HUES48 (cell line): Measurements from ENCODE around the gene POLR2J.

Experiments
- H3K27ac ChIP-seq: one replicate; pipeline ENCODE4 v1.7.0; 2013; ENCODE audit warnings: low read depth, low read length, inconsistent platforms
- H3K27me3 ChIP-seq: 2 replicates; pipeline ENCODE4 v1.6.1; 2013; ENCODE audit warnings: mild to moderate bottlenecking, low read length; ENCODE audit not compliant: control insufficient read depth, insufficient read depth
- H3K36me3 ChIP-seq: 2 replicates; pipeline ENCODE4 v1.6.1; 2013; ENCODE audit warnings: low read length; ENCODE audit not compliant: control insufficient read depth, insufficient read depth
- H3K4me1 ChIP-seq: 2 replicates; pipeline ENCODE4 v1.6.1; 2013; ENCODE audit warnings: mild to moderate bottlenecking, low read length; ENCODE audit not compliant: control insufficient read depth, insufficient read depth
- H3K4me3 ChIP-seq: 2 replicates; pipeline ENCODE4 v1.5.1; 2013; ENCODE audit warnings: mild to moderate bottlenecking, low read depth, low read length
- H3K9ac ChIP-seq: 2 replicates; pipeline ENCODE4 v1.6.1; 2013; ENCODE audit warnings: mild to moderate bottlenecking, low read depth, low read length, moderate library complexity
- H3K9me3 ChIP-seq: 2 replicates; pipeline ENCODE4 v1.6.1; 2013; ENCODE audit warnings: low read length; ENCODE audit not compliant: control insufficient read depth, insufficient read depth

Gene POLR2J

DNA sequence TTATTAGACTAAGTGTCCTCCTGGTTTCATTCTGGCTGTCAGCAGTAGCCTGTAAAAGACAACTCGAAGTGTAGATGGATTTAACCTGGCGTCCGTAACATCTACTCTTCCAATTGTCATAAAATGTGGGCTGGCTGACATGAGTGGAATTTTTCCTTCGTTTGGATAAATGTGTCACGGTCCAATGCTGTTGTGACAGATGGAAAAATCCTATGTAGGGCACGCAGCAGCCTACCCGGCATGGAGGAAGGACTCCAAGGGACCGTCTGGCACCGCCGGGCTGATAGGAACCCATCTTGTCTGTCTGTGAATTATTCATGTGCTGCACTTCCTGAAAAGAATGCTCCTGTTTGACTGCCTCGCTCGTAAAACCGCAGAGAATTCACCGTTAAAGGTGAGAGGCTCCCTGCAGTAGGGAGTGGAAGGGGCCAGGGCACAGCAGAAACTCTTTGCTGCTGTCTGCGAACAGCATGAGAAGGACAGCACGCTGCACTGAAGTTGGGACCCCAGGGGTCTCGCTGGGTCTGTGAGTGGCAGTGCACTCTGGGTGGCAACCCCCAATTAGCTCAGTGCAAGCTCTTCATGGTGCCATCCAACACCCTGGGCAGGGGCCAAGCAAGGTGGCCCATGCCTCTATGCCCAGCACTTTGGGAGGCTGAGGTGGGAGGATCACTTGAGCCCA is 47.0 kb downstream of the POLR2J start:
- H3K4me3 ChIP-seq = 0 out of 2 replicates have a peak overlapping the region, but pooled peaks have one; percentile 14
- H3K36me3 ChIP-seq = peaks cover 13% of the 10 kb centered on the region
- no peaks in the 10 kb centered on the region for H3K9me3 ChIP-seq
- no peak overlapping the region for H3K27ac ChIP-seq
- H3K4me1 ChIP-seq = peaks cover 6% of the 10 kb centered on the region
- H3K27me3 ChIP-seq = no peaks in the 10 kb centered on the region
- no peak overlapping the region for H3K9ac ChIP-seq

- Histone ChIP-seq H3K9ac (no peak overlapping the region), H3K36me3 (peaks cover 29% of the 10 kb centered on the region), H3K27me3 (no peaks in the 10 kb centered on the region), H3K4me1 (peaks cover 6% of the 10 kb centered on the region), H3K27ac (no peak overlapping the region), H3K9me3 (no peaks in the 10 kb centered on the region), H3K4me3 (no peak overlapping the region)
Observed at GRCh38 chr7:102429141-102429899, 49.4 kb downstream of the POLR2J start.

DNA sequence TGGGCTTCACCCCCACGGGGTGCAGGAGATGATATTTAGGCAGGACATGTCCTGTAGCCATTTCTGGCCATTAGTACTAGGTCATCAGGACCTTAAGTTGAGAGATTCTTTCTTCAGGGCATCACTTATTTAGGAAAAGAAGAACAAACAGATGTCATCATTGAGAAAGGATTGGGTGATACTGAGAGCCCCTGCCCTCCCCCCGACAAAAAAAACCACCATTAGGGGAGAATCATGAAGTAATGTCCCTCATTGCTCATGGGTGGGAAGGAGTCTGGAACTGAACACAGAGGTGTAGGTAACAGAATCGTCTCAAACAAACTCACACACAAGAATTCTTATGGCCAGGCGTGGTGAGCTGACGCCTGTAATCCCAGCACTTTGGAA is 51.7 kb downstream of the POLR2J start:
- Histone ChIP-seq H3K36me3 (peaks cover 31% of the 10 kb centered on the region), H3K27ac (no peak overlapping the region), H3K9ac (no peak overlapping the region), H3K4me3 (no peak overlapping the region), H3K27me3 (no peaks in the 10 kb centered on the region), H3K4me1 (peaks cover 9% of the 10 kb centered on the region), H3K9me3 (no peaks in the 10 kb centered on the region)

- no peaks in the 10 kb centered on the region for H3K9me3 ChIP-seq
- H3K27ac ChIP-seq = no peak overlapping the region
- H3K9ac ChIP-seq = no peak overlapping the region
- peaks cover 3% of the 10 kb centered on the region for H3K4me1 ChIP-seq
- peaks cover 36% of the 10 kb centered on the region for H3K36me3 ChIP-seq
- no peaks in the 10 kb centered on the region for H3K27me3 ChIP-seq
- H3K4me3 ChIP-seq = no peak overlapping the region
Observed at GRCh38 chr7:102426268-102427018, 52.3 kb downstream of the POLR2J start.

GRCh38 chr7:102425639-102426267 is 53.0 kb downstream of the POLR2J start:
- H3K4me3 ChIP-seq = no peak overlapping the region
- peaks cover 3% of the 10 kb centered on the region for H3K4me1 ChIP-seq
- H3K9me3 ChIP-seq = no peaks in the 10 kb centered on the region
- H3K36me3 ChIP-seq = peaks cover 41% of the 10 kb centered on the region
- H3K27ac ChIP-seq = no peak overlapping the region
- H3K9ac ChIP-seq = no peak overlapping the region
- H3K27me3 ChIP-seq = no peaks in the 10 kb centered on the region

DNA sequence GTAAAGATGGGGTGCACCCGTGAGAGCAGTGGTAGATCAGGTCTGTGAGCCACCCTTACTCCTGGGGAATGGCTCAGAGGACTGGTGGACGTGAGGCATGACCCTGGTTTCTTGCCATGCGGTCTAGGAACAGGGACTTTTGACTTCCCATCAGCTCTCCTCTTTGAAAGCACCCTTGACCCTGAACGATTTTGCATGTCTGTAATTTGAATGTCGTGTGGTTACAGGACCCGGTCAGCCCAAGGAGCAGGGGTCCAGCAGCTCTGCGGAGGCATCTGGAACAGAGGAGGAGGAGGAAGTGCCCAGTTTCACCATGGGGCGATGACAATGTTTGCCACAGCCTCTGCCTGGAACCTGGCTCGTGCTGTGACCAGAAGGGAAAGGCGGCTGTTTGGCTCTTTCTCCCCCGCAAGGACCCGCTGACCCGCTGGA is 53.9 kb downstream of the POLR2J start:
- H3K9ac ChIP-seq = no peak overlapping the region
- H3K9me3 ChIP-seq = no peaks in the 10 kb centered on the region
- peaks cover 46% of the 10 kb centered on the region for H3K36me3 ChIP-seq
- H3K4me3 ChIP-seq = no peak overlapping the region
- H3K27me3 ChIP-seq = no peaks in the 10 kb centered on the region
- no peak overlapping the region for H3K27ac ChIP-seq
- H3K4me1 ChIP-seq = peaks cover 3% of the 10 kb centered on the region; the same call in 1 of the 2 replicates

- H3K4me1 ChIP-seq = peaks cover 3% of the 10 kb centered on the region; the same call in 1 of the 2 replicates
- no peaks in the 10 kb centered on the region for H3K27me3 ChIP-seq
- no peak overlapping the region; the same call in 1 of the 2 replicates for H3K9ac ChIP-seq
- H3K4me3 ChIP-seq = no peak overlapping the region
- H3K27ac ChIP-seq = no peak overlapping the region
- no peaks in the 10 kb centered on the region for H3K9me3 ChIP-seq
- peaks cover 48% of the 10 kb centered on the region for H3K36me3 ChIP-seq
Observed at GRCh38 chr7:102424129-102424551, 54.6 kb downstream of the POLR2J start.
